ENCODE data around the gene PKD1L1.

DNA sequence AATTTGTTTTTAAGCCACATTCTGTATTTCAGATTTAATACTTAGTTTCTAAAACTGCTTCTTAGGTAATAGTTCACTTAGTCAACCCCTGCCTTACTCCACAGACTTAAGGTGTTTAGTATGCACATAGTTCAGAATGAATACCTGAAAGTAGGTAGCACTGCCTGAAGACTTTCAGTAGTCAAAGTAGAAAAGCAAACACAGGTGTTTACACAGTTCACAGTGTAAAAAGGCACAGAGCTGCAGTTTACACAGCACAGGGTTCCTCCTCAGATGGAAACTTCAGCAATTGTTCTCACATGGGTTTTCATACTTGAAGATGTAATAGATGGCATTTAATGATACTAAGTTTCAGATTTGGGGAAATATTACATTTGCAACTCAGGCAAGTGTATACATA, 3.1 kb upstream of the PKD1L1 start:
- TF ChIP-seq, protein P1, sequence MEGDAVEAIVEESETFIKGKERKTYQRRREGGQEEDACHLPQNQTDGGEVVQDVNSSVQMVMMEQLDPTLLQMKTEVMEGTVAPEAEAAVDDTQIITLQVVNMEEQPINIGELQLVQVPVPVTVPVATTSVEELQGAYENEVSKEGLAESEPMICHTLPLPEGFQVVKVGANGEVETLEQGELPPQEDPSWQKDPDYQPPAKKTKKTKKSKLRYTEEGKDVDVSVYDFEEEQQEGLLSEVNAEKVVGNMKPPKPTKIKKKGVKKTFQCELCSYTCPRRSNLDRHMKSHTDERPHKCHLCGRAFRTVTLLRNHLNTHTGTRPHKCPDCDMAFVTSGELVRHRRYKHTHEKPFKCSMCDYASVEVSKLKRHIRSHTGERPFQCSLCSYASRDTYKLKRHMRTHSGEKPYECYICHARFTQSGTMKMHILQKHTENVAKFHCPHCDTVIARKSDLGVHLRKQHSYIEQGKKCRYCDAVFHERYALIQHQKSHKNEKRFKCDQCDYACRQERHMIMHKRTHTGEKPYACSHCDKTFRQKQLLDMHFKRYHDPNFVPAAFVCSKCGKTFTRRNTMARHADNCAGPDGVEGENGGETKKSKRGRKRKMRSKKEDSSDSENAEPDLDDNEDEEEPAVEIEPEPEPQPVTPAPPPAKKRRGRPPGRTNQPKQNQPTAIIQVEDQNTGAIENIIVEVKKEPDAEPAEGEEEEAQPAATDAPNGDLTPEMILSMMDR (IDR thresholded peaks at IDR 0.05) = no peak
- no peak for TF ChIP-seq POLR2A (IDR thresholded peaks at IDR 0.05)

Measured in prostate gland (tissue), 2 donors.